DND-41 (cell line): Measurements from ENCODE around the gene DIAPH1.

Experiments used
- EZH2 ChIP-seq: IDR thresholded peaks from 3 replicates; pipeline ENCODE4 v1.6.1; 2012; ENCODE audit warnings: borderline replicate concordance, low read depth, mild to moderate bottlenecking, moderate library complexity, low read length, inconsistent platforms; ENCODE audit not compliant: severe bottlenecking
- TF ChIP-seq, protein P1 (sequence below): IDR thresholded peaks from 2 replicates; pipeline ENCODE4 v1.5.1; 2012; ENCODE audit warnings: borderline replicate concordance, low read length, moderate library complexity, mild to moderate bottlenecking; ENCODE audit not compliant: poor library complexity, severe bottlenecking; ENCODE audit errors: extremely low read depth

DNA sequence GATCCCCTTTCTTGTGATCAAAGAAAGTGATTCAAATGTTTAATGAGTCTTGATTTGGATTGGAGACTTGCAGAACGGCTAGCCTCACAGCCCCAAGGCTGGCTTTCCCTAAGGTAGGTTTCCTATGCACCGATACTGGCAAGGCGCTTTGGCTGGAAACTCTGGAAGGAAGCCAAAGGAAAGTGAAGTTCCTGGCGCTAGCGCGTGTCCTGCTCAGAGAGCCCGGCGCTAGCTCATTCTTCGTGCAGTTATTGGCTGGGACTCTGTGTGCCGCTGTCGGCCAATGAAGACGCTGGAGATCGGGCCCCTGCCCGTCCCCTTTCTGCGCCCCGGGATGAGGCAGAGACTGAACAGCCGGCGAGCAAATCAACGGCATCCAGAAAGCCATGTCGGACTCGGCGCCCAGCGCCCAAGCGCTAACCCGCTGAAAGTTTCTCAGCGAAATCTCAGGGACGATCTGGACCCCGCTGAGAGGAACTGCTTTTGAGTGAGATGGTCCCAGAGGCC, 143.1 kb downstream of the DIAPH1 start, which contains the start of gene PCDHGC3:
- TF ChIP-seq, protein P1, sequence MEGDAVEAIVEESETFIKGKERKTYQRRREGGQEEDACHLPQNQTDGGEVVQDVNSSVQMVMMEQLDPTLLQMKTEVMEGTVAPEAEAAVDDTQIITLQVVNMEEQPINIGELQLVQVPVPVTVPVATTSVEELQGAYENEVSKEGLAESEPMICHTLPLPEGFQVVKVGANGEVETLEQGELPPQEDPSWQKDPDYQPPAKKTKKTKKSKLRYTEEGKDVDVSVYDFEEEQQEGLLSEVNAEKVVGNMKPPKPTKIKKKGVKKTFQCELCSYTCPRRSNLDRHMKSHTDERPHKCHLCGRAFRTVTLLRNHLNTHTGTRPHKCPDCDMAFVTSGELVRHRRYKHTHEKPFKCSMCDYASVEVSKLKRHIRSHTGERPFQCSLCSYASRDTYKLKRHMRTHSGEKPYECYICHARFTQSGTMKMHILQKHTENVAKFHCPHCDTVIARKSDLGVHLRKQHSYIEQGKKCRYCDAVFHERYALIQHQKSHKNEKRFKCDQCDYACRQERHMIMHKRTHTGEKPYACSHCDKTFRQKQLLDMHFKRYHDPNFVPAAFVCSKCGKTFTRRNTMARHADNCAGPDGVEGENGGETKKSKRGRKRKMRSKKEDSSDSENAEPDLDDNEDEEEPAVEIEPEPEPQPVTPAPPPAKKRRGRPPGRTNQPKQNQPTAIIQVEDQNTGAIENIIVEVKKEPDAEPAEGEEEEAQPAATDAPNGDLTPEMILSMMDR = peak; percentile 51
- no peak for TF ChIP-seq EZH2
